ENCODE results near the gene HJURP.

The HJURP gene

DNA sequence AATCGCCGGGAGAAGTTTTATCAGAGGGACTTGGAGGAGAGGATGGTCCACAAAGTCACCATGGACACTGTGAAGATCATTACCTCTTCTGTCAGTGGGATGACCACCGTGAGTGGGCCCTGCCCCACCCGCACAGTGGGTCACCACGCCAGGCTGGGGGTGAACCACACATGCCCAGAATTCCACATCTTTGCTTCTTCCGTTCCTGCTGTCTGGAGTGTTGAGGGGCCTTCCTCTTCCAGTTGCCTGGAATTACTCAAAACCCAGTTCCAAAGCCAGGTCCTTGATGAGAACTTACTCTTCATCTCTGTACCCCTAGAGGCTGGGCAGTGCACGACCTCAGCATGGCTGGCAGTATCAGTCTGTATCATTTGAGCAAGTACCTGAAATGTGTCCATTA, 54.1 kb downstream of the HJURP start:
- H3K27ac ChIP-seq (ENCODE audit: low read depth, low read length), result no peak overlapping the region
- TF ChIP-seq EZH2phosphoT487 (IDR thresholded peaks at IDR 0.05; ENCODE audit: borderline replicate concordance, low read length), result no peak
- TF ChIP-seq, protein P1, sequence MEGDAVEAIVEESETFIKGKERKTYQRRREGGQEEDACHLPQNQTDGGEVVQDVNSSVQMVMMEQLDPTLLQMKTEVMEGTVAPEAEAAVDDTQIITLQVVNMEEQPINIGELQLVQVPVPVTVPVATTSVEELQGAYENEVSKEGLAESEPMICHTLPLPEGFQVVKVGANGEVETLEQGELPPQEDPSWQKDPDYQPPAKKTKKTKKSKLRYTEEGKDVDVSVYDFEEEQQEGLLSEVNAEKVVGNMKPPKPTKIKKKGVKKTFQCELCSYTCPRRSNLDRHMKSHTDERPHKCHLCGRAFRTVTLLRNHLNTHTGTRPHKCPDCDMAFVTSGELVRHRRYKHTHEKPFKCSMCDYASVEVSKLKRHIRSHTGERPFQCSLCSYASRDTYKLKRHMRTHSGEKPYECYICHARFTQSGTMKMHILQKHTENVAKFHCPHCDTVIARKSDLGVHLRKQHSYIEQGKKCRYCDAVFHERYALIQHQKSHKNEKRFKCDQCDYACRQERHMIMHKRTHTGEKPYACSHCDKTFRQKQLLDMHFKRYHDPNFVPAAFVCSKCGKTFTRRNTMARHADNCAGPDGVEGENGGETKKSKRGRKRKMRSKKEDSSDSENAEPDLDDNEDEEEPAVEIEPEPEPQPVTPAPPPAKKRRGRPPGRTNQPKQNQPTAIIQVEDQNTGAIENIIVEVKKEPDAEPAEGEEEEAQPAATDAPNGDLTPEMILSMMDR (IDR thresholded peaks at IDR 0.05; ENCODE audit: low read depth, low read length, poor library complexity, severe bottlenecking), result no peak

DNA sequence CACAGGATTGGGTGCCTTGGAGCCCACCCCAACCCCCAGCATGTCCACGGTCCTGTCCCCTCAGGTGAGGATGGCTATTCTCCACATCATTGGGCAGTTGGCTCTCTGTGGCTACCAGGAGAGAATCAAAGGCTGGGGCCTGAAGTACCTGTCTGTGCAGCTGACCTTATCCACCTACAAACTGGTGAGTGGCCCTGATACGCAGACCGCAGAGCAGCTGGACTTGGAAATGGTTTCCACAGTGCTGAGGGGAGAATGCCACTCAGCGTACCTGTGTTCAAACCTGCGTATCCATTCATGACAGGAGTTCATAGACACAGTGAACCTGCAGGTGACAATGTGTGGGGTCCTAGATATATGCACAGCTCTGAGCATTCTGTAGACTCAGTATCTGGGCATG, 54.6 kb downstream of the HJURP start:
- Histone ChIP-seq H3K4me2 (ENCODE audit: low read length) (no peak overlapping the region), H3K36me3 (ENCODE audit: control insufficient read depth, low read length) (no peaks in the 10 kb centered on the region), H3K27ac (ENCODE audit: low read depth, low read length) (no peak overlapping the region), H3K79me2 (ENCODE audit: control insufficient read depth, low read length) (no peaks in the 10 kb centered on the region), H3K27me3 (ENCODE audit: control insufficient read depth, low read length) (peaks cover 3% of the 10 kb centered on the region; the same call in 1 of the 2 replicates), H3F3A (ENCODE audit: control insufficient read depth, insufficient read depth) (no peaks in the 10 kb centered on the region), H3K4me1 (ENCODE audit: control insufficient read depth, low read length) (peaks cover 9% of the 10 kb centered on the region), H3K9me2 (replicated peaks; ENCODE audit: control insufficient read depth, low read length) (no peaks in the 10 kb centered on the region), H3K4me3 (ENCODE audit: low read length) (no peak overlapping the region), H3K9me3 (ENCODE audit: control insufficient read depth, insufficient read depth, low read length) (no peaks in the 10 kb centered on the region), H4K20me1 (ENCODE audit: control insufficient read depth, insufficient read depth, low read depth, low read length) (no peaks in the 10 kb centered on the region)
- TF ChIP-seq, protein P1 (IDR thresholded peaks at IDR 0.05; ENCODE audit: low read depth, low read length, poor library complexity, severe bottlenecking), result no peak
- TF ChIP-seq EZH2phosphoT487 (IDR thresholded peaks at IDR 0.05; ENCODE audit: borderline replicate concordance, low read length), result no peak

More for the DNA sequence above, 54.1 kb downstream of the HJURP start:
- Histone ChIP-seq H3K79me2 (ENCODE audit: control insufficient read depth, low read length) (no peaks in the 10 kb centered on the region), H3K9me2 (replicated peaks; ENCODE audit: control insufficient read depth, low read length) (no peaks in the 10 kb centered on the region), H4K20me1 (ENCODE audit: control insufficient read depth, insufficient read depth, low read depth, low read length) (no peaks in the 10 kb centered on the region), H3K4me3 (ENCODE audit: low read length) (no peak overlapping the region), H3K4me1 (ENCODE audit: control insufficient read depth, low read length) (peaks cover 9% of the 10 kb centered on the region), H3K4me2 (ENCODE audit: low read length) (no peak overlapping the region), H3K36me3 (ENCODE audit: control insufficient read depth, low read length) (no peaks in the 10 kb centered on the region), H3F3A (ENCODE audit: control insufficient read depth, insufficient read depth) (no peaks in the 10 kb centered on the region), H3K27me3 (ENCODE audit: control insufficient read depth, low read length) (peaks cover 3% of the 10 kb centered on the region; the same call in 1 of the 2 replicates), H3K9me3 (ENCODE audit: control insufficient read depth, insufficient read depth, low read length) (no peaks in the 10 kb centered on the region)

DNA sequence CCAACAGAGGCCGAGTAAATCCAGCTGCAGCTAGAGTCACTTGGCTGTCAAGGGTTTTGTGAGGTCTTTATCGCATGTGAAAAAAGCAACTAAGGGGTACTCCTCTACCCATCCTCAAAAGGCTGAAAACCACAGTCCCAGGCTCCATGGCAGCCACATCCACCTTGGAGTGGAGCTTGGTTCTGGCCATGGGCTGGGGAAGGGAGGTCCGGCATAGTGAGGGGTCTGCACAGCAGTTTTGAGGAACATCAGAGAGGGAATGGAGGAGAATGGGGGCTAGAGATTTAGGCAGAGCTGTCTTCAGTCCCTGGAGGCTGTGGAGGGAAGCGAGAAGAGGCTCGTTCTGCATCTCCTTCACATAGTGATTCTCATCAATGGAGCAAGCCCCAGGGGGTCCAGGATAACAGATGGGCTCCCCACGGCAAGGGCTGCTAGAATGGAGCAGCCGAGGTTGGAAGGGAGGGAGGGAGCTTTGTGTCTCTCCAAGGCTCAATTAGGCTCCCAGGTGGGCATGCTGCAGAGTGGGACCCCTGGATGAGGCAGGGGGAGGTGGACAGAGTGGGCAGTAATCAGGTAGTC, 55.2 kb downstream of the HJURP start:
- no peaks in the 10 kb centered on the region for H3K9me2 ChIP-seq (replicated peaks; ENCODE audit: control insufficient read depth, low read length)
- H3K27me3 ChIP-seq (ENCODE audit: control insufficient read depth, low read length), result peaks cover 3% of the 10 kb centered on the region; the same call in 1 of the 2 replicates
- peaks cover 9% of the 10 kb centered on the region for H3K4me1 ChIP-seq (ENCODE audit: control insufficient read depth, low read length)

More for the DNA sequence above, 55.2 kb downstream of the HJURP start:
- H3K9me3 ChIP-seq (ENCODE audit: control insufficient read depth, insufficient read depth, low read length), result no peaks in the 10 kb centered on the region
- H3K27ac ChIP-seq (ENCODE audit: low read depth, low read length), result no peak overlapping the region
- H3K79me2 ChIP-seq (ENCODE audit: control insufficient read depth, low read length), result no peaks in the 10 kb centered on the region
- TF ChIP-seq, protein P1 (IDR thresholded peaks at IDR 0.05; ENCODE audit: low read depth, low read length, poor library complexity, severe bottlenecking), result no peak
- no peak for TF ChIP-seq EZH2phosphoT487 (IDR thresholded peaks at IDR 0.05; ENCODE audit: borderline replicate concordance, low read length)
- no peak overlapping the region for H3K4me2 ChIP-seq (ENCODE audit: low read length)
- no peak overlapping the region for H3K4me3 ChIP-seq (ENCODE audit: low read length)
- no peaks in the 10 kb centered on the region for H3F3A ChIP-seq (ENCODE audit: control insufficient read depth, insufficient read depth)
- no peaks in the 10 kb centered on the region for H3K36me3 ChIP-seq (ENCODE audit: control insufficient read depth, low read length)
- H4K20me1 ChIP-seq (ENCODE audit: control insufficient read depth, insufficient read depth, low read depth, low read length), result no peaks in the 10 kb centered on the region

All from DOHH2 (cell line).